ENCODE data around the gene ITGA5.

ITGA5 gene

GRCh38 chr12:54363047-54363446 lies 56.0 kb downstream of the ITGA5 start:
- no peak overlapping the region for H3K4me3 ChIP-seq (ENCODE audit: low read depth, low read length)
- TF ChIP-seq CTCF (IDR thresholded peaks at IDR 0.05; ENCODE audit: low read depth, low read length), result no peak

- no peak overlapping the region for H3K4me3 ChIP-seq (ENCODE audit: low read depth, low read length)
- peak; percentile 68 for TF ChIP-seq CTCF (IDR thresholded peaks at IDR 0.05; ENCODE audit: low read depth, low read length)
Measured at GRCh38 chr12:54360717-54361456, 58.2 kb downstream of the ITGA5 start.

GRCh38 chr12:54359762-54360351 lies 59.2 kb downstream of the ITGA5 start:
- TF ChIP-seq CTCF (IDR thresholded peaks at IDR 0.05; ENCODE audit: low read depth, low read length), result no peak
- H3K4me3 ChIP-seq (ENCODE audit: low read depth, low read length), result peak overlapping the region; percentile 36

- no peak for TF ChIP-seq CTCF (IDR thresholded peaks at IDR 0.05; ENCODE audit: low read depth, low read length)
- peak overlapping the region; percentile 65 for H3K4me3 ChIP-seq (ENCODE audit: low read depth, low read length)
Measured at GRCh38 chr12:54358945-54359761, 59.9 kb downstream of the ITGA5 start.

- TF ChIP-seq CTCF (IDR thresholded peaks at IDR 0.05; ENCODE audit: low read depth, low read length), result no peak
Measured at GRCh38 chr12:54358191-54358944, 60.7 kb downstream of the ITGA5 start.

GRCh38 chr12:54357506-54358190 lies 61.4 kb downstream of the ITGA5 start:
- no peak for TF ChIP-seq CTCF (IDR thresholded peaks at IDR 0.05; ENCODE audit: low read depth, low read length)
- no peak overlapping the region for H3K4me3 ChIP-seq (ENCODE audit: low read depth, low read length)

More at GRCh38 chr12:54358191-54358944, 60.7 kb downstream of the ITGA5 start:
- peak overlapping the region; percentile 65 for H3K4me3 ChIP-seq (ENCODE audit: low read depth, low read length)

All from WI38 (cell line).